Endothelial cell of umbilical vein (primary cell): Measurements from ENCODE around the gene KIF26B.

Experiments used
- FOS ChIP-seq: IDR thresholded peaks from 2 replicates; pipeline ENCODE4 v1.6.1; 2011; ENCODE audit warnings: mild to moderate bottlenecking, low read length, moderate library complexity, borderline replicate concordance; ENCODE audit not compliant: insufficient read depth
- POLR2AphosphoS5 ChIP-seq: IDR thresholded peaks from 2 replicates; pipeline ENCODE4 v1.6.1; 2012; ENCODE audit warnings: low read depth, mild to moderate bottlenecking, control low read depth, low read length, moderate library complexity; ENCODE audit not compliant: insufficient read depth
- TF ChIP-seq, protein P1 (sequence below), 2 donors: IDR thresholded peaks; 1 replicate in 1 of 2; 2 replicates in 1 of 2; pipeline ENCODE4 v1.5.1; 2011; ENCODE audit warnings: low read length in 2 of 2, mild to moderate bottlenecking in 2 of 2, moderate library complexity in 2 of 2, control low read depth in 1 of 2, inconsistent platforms in 1 of 2, low read depth in 1 of 2; ENCODE audit not compliant: insufficient read depth in 1 of 2; ENCODE audit errors: extremely low read depth in 1 of 2

DNA sequence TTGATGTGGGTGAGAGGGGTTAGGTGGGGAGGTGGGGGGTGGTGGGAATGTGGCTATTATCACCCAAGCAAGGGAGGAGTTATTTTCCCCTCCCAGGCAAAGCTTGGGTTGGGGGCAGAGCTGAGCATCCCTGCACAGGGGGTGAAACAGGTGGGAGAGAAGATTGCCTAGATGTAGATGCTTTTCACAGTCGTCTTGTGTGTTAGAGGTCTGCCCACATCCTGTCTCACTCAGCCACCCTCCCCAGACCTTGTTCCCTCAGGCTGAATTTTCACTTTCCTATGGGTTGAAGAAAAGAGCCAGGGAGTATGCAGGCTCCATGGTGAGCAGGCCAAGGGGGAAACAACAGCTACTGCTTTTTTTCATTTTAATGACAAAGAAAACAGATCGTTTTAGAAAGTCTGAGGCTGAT lies 223.5 kb downstream of the KIF26B start:
- TF ChIP-seq, protein P1, sequence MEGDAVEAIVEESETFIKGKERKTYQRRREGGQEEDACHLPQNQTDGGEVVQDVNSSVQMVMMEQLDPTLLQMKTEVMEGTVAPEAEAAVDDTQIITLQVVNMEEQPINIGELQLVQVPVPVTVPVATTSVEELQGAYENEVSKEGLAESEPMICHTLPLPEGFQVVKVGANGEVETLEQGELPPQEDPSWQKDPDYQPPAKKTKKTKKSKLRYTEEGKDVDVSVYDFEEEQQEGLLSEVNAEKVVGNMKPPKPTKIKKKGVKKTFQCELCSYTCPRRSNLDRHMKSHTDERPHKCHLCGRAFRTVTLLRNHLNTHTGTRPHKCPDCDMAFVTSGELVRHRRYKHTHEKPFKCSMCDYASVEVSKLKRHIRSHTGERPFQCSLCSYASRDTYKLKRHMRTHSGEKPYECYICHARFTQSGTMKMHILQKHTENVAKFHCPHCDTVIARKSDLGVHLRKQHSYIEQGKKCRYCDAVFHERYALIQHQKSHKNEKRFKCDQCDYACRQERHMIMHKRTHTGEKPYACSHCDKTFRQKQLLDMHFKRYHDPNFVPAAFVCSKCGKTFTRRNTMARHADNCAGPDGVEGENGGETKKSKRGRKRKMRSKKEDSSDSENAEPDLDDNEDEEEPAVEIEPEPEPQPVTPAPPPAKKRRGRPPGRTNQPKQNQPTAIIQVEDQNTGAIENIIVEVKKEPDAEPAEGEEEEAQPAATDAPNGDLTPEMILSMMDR (IDR thresholded peaks at IDR 0.05; ENCODE audit: extremely low read depth in 1 of 2, insufficient read depth in 1 of 2, low read depth in 1 of 2, low read length in 2 of 2): no peak
- TF ChIP-seq FOS (no peak), POLR2AphosphoS5 (no peak)
